Heart left ventricle (tissue), 16 donors: ENCODE data around the gene TLK1. TPM values are rescaled to one million over a fixed set of nuclear protein-coding genes. Genes with fewer than 3 reads are reported as not detected.

ENCODE experiments used
- ATAC-seq, 4 donors: fragments of 200-7000 bp; cut with Tn5 transposase; one replicate each; pipeline ENCODE4 v1.9.1; 2020 to 2022; ENCODE audit warnings: moderate library complexity in 4 of 4, mild to moderate bottlenecking in 3 of 4, moderate number of reproducible peaks in 1 of 4
- DNase-seq, 5 donors: peaks; one replicate each; pipeline ENCODE4 v3.0.0-alpha.2; 2020
- H3K27ac ChIP-seq, 12 donors: fragments of 200-600 bp; sonication (generic) in 4 of 12; one replicate each; pipeline versions ENCODE4 v1.5.0 to v1.8.0; 2016 to 2022; ENCODE audit warnings: mild to moderate bottlenecking in 2 of 12
- H3K27me3 ChIP-seq, 9 donors: fragments of 200-600 bp; sonication (generic) in 2 of 9; one replicate each; pipeline versions ENCODE4 v1.5.1 to v1.8.0; 2016 to 2022; ENCODE audit warnings: mild to moderate bottlenecking in 3 of 9
- H3K36me3 ChIP-seq, 9 donors: fragments of 200-600 bp; sonication (generic) in 2 of 9; one replicate each; pipeline versions ENCODE4 v1.5.0 to v1.8.0; 2018 to 2022; ENCODE audit warnings: mild to moderate bottlenecking in 2 of 9
- H3K4me1 ChIP-seq, 12 donors: fragments of 200-600 bp; sonication (generic) in 4 of 12; one replicate each; pipeline versions ENCODE4 v1.5.0 to v1.8.0; 2016 to 2022; ENCODE audit warnings: mild to moderate bottlenecking in 3 of 12
- H3K4me3 ChIP-seq, 12 donors: fragments of 200-600 bp; sonication (generic) in 4 of 12; one replicate each; pipeline versions ENCODE4 v1.5.0 to v1.8.0; 2017 to 2022; ENCODE audit warnings: mild to moderate bottlenecking in 9 of 12, moderate library complexity in 4 of 12
- H3K9me3 ChIP-seq, 12 donors: fragments of 200-600 bp; sonication (generic) in 4 of 12; one replicate each; pipeline versions ENCODE4 v1.5.0 to v1.8.0; 2016 to 2022; ENCODE audit warnings: mild to moderate bottlenecking in 1 of 12
- POLR2A ChIP-seq, 2 donors: fragments of 450-650 bp; IDR thresholded peaks; one replicate each; pipeline ENCODE4 v1.6.1; 2017; ENCODE audit warnings: antibody characterized with exemption in 2 of 2, mild to moderate bottlenecking in 2 of 2, moderate library complexity in 2 of 2
- WGBS, 4 donors: extraction: QIAGEN DNeasy Blood & Tissue Kit in 2 of 4; methylation state at CpG; one replicate each; pipeline versions ENCODE4 v1.1.5 to v1.1.7; 2013 to 2018; 5-methylcytosine and 5-hydroxymethylcytosine counted together
- intact Hi-C, 10 donors: fragments of 100-400 bp; cut with DNase I; formaldehyde crosslinking; loops; one replicate each; pipeline versions ENCODE4 v1.11.1 to v1.14.2; 2022
- polyA plus RNA-seq, 2 donors: library from polyadenylated mRNA; stranded (reverse); fragments of 200-250 nt; gene quantifications; one replicate each; pipeline ENCODE4 v1.2.3, GENCODE V29; 2013
- total RNA-seq, 9 donors: library from RNA; depleted of rRNA in 2 of 9; stranded (reverse); fragments of >200 nt in 2 of 9; fragmentation: NEBNext Ultra II Directional in 3 of 9; extraction: Animal tissue kit (Norgen Biotek cat#: 25700) in 3 of 9; gene quantifications; one replicate each; pipeline versions ENCODE4 v1.1.0 to v1.2.4, GENCODE V29; 2016 to 2023
- TF ChIP-seq, protein P1 (sequence below), 12 donors: fragments of 200-600 bp; sonication (generic) in 4 of 12; IDR thresholded peaks; one replicate each; pipeline versions ENCODE4 v1.5.0 to v1.8.0; 2018 to 2022; ENCODE audit warnings: antibody characterized with exemption in 12 of 12, mild to moderate bottlenecking in 5 of 12
- donor health status: ischemic (EF 13 %, LVEDD 7.1; RV severe dilation, severe dysfunction).
- donor health status: healthy with polysubstance abuse.
- donor health status: DM: no; HTN: yes; CAD: no.
- donor health status: DM: no; HTN: no; CAD: no.
- donor health status: ischemic (EF 25% LVEDD 6.9; RV normal size, moderate dysfunction).
- donor health status: ischemic (EF 25% LVEDD 5.7; RV mildly dilated, moderate dysfunction).
- donor health status: healthy.
- donor health status: DM: yes; HTN: yes; CAD: no.
- donor health status: ischemic (EF 35%, LVEDD 5.7; RV mildly dilated, moderate dysfunction).
- donor health status: nonischemic (EF 11% LVEDD 7.7; RV severe dilation, severe dysfunction).
- donor health status: DM: yes; HTN: yes; CAD: no.
- donor health status: PGD.
- donor health status: ischemic (EF 29% LVEDD 5.4; RV normal size, mild dysfunction).
- donor health status: nonischemic (EF 23%, LVEDD 6.1; RV moderate dilation, normal function).

The TLK1 gene
- total and polyA plus RNA-seq, 11 donors = 7.2 to 41.4 (median 26.8) TPM

DNA sequence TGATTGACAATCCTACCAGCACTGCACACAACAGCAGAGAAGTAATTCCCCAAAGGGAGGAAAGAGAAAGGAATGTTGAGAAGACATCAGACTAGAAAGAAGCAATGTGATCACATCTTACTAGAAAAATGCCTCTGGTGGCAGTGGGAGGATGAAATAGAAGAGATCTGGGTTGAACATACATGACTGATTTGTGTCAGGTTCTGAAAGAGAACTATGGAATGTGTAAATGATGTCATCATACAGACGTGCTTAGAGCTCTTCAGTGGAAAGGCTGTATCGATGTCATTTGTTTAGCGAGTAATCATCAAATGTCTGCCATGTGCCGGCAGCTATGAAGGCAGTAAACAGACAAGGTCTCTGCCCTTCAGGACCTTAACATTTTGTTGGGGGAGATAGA lies 206.8 kb downstream of the TLK1 start:
- TF ChIP-seq, protein P1, sequence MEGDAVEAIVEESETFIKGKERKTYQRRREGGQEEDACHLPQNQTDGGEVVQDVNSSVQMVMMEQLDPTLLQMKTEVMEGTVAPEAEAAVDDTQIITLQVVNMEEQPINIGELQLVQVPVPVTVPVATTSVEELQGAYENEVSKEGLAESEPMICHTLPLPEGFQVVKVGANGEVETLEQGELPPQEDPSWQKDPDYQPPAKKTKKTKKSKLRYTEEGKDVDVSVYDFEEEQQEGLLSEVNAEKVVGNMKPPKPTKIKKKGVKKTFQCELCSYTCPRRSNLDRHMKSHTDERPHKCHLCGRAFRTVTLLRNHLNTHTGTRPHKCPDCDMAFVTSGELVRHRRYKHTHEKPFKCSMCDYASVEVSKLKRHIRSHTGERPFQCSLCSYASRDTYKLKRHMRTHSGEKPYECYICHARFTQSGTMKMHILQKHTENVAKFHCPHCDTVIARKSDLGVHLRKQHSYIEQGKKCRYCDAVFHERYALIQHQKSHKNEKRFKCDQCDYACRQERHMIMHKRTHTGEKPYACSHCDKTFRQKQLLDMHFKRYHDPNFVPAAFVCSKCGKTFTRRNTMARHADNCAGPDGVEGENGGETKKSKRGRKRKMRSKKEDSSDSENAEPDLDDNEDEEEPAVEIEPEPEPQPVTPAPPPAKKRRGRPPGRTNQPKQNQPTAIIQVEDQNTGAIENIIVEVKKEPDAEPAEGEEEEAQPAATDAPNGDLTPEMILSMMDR (IDR thresholded peaks at IDR 0.05) = no peak
- no peak for TF ChIP-seq POLR2A (IDR thresholded peaks at IDR 0.05)
- Histone ChIP-seq H3K4me1 (peaks cover 0 to 12% (median 0%) of the 10 kb centered on the region in 12 donors), H3K36me3 (peaks cover 2 to 100% (median 98%) of the 10 kb centered on the region in 9 donors), H3K4me3 (no peak overlapping the region), H3K27ac (no peak overlapping the region), H3K9me3 (no peaks in the 10 kb centered on the region), H3K27me3 (no peaks in the 10 kb centered on the region)
- DNase-seq (no peak), ATAC-seq (no peak)
- intact Hi-C loops = no loop called here
- WGBS, 4 donors = 62 to 74% (median 68%) methylated on average over 4 of the region's 4 CpGs

DNA sequence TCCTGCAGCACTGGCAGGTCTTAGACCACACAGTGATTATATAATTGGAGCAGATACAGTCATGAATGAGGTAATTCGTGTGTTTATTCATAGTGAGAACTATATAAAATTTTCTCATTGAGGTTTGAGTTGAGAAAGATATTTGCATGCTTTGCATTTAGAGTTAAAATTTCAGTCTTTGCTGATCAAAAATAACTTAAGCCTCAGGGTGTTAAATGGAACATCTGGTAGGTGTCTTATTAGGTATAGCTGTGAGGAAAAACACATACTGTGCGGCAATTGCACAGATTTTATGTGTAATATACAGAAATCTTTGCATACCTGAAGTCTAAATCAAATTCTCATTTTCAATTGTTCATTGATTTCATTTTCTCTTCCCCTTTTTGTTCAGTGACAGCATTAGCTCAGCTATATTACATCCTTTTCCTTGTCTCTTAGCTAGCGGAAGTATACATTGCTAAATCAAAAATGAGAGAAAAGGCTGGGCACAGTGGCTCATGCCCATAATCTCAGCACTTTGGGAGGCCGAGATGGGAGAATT lies 210.4 kb downstream of the TLK1 start:
- H3K4me3 ChIP-seq = no peak overlapping the region
- ATAC-seq (peak in 1 of 4 donors; percentile 53), DNase-seq (no peak)
- H3K9me3 ChIP-seq = no peaks in the 10 kb centered on the region
- TF ChIP-seq, protein P1 (IDR thresholded peaks at IDR 0.05) = no peak
- TF ChIP-seq POLR2A (IDR thresholded peaks at IDR 0.05) = no peak
- peaks cover 0 to 12% (median 0%) of the 10 kb centered on the region in 12 donors for H3K4me1 ChIP-seq
- intact Hi-C loops = no loop called here
- peaks cover 0 to 73% (median 66%) of the 10 kb centered on the region in 9 donors for H3K36me3 ChIP-seq
- peak overlapping the region in 1 of 12 donors; percentile 64 for H3K27ac ChIP-seq
- H3K27me3 ChIP-seq = no peaks in the 10 kb centered on the region
- 90 to 94% (median 93%) methylated on average over 4 of the region's 4 CpGs for WGBS, 4 donors

DNA sequence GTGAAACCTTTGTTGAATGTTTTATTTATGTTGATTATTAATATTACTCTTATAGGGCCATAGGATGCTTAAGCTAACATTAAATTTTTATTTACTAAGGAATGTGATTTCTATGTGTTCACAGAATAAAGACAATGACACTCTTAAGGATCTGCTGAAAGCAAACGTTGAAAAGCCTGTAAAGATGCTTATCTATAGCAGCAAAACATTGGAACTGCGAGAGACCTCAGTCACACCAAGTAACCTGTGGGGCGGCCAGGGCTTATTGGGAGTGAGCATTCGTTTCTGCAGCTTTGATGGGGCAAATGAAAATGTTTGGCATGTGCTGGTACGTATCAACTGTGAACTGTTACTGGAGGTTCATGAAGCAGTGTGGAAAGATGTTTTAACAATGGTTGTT lies 211.3 kb downstream of the TLK1 start:
- WGBS, 4 donors = 78 to 82% (median 81%) methylated on average over 5 of the region's 5 CpGs

DNA sequence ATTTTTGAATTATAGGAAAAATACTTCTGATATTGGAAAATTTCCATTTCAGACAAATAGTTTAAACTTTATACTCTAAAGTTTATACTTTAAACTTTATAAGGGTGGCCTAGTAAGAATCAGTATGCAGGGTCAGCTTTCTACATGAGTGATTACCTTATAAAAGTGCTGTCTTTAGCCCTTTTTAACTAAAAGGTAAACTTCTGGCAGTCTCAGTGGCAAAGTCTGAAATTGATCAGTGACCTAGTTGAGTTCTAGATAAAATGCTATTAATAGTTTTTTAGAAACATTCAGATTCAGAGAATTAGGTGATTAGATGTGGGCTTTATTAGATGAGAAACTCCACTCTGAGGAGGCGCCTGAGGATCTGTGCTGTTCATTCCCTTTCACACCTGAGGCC lies 216.1 kb downstream of the TLK1 start:
- Histone ChIP-seq H3K9me3 (no peaks in the 10 kb centered on the region), H3K27ac (no peak overlapping the region), H3K4me3 (no peak overlapping the region), H3K27me3 (no peaks in the 10 kb centered on the region), H3K36me3 (peaks cover 0 to 16% (median 8%) of the 10 kb centered on the region in 9 donors), H3K4me1 (peaks cover 0 to 30% (median 10%) of the 10 kb centered on the region in 12 donors)
- ATAC-seq = no peak
- WGBS, 4 donors = 91 to 98% (median 95%) methylated on average over 1 of the region's 1 CpG
- intact Hi-C loops = no loop called here
- TF ChIP-seq, protein P1 (IDR thresholded peaks at IDR 0.05) = no peak
- TF ChIP-seq POLR2A (IDR thresholded peaks at IDR 0.05) = no peak
- no peak for DNase-seq

More for the DNA sequence above, 211.3 kb downstream of the TLK1 start:
- TF ChIP-seq POLR2A (IDR thresholded peaks at IDR 0.05) = no peak
- TF ChIP-seq, protein P1 (IDR thresholded peaks at IDR 0.05) = no peak
- H3K9me3 ChIP-seq = no peaks in the 10 kb centered on the region
- H3K36me3 ChIP-seq = peaks cover 0 to 64% (median 57%) of the 10 kb centered on the region in 9 donors
- DNase-seq = no peak
- H3K27ac ChIP-seq = no peak overlapping the region
- peaks cover 0 to 12% (median 0%) of the 10 kb centered on the region in 12 donors for H3K4me1 ChIP-seq
- no peak overlapping the region for H3K4me3 ChIP-seq
- ATAC-seq = no peak
- no peaks in the 10 kb centered on the region for H3K27me3 ChIP-seq
- intact Hi-C loops = no loop called here
